Sigmoid colon (tissue), 3 donors: ENCODE results near the gene PRR12.
A peak's percentile ranks its signal among the peaks of the same experiment; 100 is the strongest.

Experiments used
- POLR2A ChIP-seq, 2 donors: fragments of 450-650 bp; IDR thresholded peaks; one replicate each; pipeline ENCODE4 v1.6.1; 2016; ENCODE audit warnings: antibody characterized with exemption in 2 of 2, mild to moderate bottlenecking in 2 of 2, moderate library complexity in 2 of 2
- TF ChIP-seq, protein P1 (sequence below), 4 experiments: fragments of 450-650 bp in 3 of 4; fragments of 200-600 bp in 1 of 4; IDR thresholded peaks; one replicate each; pipeline ENCODE4 v1.5.1; 2016 to 2019; ENCODE audit warnings: antibody characterized with exemption in 4 of 4, mild to moderate bottlenecking in 3 of 4, moderate library complexity in 2 of 4

DNA sequence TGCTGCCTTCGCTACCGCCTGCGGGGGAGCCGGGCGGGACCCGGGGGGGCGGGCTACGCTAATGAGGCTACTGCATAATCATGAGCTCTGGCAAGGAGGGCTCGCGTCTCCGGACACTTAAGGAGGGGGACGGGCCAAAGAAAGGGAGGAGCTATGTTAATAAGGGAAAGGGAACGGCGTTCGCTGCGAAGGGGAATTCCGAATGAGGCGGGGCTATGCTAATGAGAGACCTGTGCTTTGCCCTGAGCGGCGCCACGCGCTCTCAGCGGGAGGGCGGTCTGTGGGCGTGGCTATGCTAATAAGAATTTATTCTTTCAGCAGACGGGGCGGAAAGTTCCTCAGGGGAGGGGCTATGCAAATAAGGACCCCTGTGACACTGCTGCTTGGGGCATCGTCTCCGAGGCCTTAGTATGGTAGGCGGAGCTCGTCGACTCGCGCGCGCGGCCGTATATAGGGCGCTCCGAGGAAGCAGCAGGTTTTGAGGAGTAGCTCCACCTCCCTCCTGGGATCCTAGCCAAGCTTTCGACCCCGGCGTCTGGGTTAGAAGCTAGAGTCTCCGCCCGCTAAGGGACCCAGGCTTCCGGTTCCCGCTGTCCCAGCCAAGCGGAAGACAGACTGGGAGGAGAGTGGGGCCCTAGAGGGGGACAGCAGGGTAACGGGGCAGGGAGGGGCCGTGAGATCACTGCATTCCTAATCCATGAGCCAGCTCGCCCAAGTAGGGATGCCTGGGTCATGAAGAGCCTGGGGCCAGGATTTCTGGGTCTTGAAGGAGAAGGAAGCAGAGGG lies 49.3 kb downstream of the PRR12 start, which contains the start of gene RRAS:
- TF ChIP-seq, protein P1, sequence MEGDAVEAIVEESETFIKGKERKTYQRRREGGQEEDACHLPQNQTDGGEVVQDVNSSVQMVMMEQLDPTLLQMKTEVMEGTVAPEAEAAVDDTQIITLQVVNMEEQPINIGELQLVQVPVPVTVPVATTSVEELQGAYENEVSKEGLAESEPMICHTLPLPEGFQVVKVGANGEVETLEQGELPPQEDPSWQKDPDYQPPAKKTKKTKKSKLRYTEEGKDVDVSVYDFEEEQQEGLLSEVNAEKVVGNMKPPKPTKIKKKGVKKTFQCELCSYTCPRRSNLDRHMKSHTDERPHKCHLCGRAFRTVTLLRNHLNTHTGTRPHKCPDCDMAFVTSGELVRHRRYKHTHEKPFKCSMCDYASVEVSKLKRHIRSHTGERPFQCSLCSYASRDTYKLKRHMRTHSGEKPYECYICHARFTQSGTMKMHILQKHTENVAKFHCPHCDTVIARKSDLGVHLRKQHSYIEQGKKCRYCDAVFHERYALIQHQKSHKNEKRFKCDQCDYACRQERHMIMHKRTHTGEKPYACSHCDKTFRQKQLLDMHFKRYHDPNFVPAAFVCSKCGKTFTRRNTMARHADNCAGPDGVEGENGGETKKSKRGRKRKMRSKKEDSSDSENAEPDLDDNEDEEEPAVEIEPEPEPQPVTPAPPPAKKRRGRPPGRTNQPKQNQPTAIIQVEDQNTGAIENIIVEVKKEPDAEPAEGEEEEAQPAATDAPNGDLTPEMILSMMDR (IDR thresholded peaks at IDR 0.05) = no peak
- TF ChIP-seq POLR2A (IDR thresholded peaks at IDR 0.05) = peak; percentile 89 to 90
